Neutrophil (primary cell): ENCODE measurements around the gene NUDT14.

Experiments
- H3K27ac ChIP-seq: fragments of 200-600 bp; sonication (generic); 2 replicates; pipeline ENCODE4 v1.5.1; 2016; ENCODE audit warnings: mild to moderate bottlenecking, moderate library complexity
- H3K27me3 ChIP-seq: fragments of 200-600 bp; sonication (generic); 2 replicates; pipeline ENCODE4 v1.6.0; 2016; ENCODE audit warnings: mild to moderate bottlenecking
- H3K36me3 ChIP-seq: fragments of 200-600 bp; sonication (generic); 2 replicates; pipeline ENCODE4 v1.5.1; 2017
- H3K4me1 ChIP-seq, 2 experiments: fragments of 200-600 bp in 1 of 2; sonication (generic) in 1 of 2; 1 replicate in 1 of 2; 2 replicates in 1 of 2; pipeline versions ENCODE4 v1.5.1 to v1.6.1; 2013 to 2016; ENCODE audit warnings: low read depth in 1 of 2, low read length in 1 of 2, mild to moderate bottlenecking in 1 of 2, moderate library complexity in 1 of 2; ENCODE audit not compliant: control insufficient read depth in 1 of 2, insufficient read depth in 1 of 2
- H3K4me3 ChIP-seq, 2 experiments: fragments of 200-600 bp in 1 of 2; sonication (generic) in 1 of 2; 1 replicate in 1 of 2; 2 replicates in 1 of 2; pipeline ENCODE4 v1.5.1; 2013 to 2016; ENCODE audit warnings: low read depth in 1 of 2, low read length in 1 of 2, mild to moderate bottlenecking in 1 of 2, moderate library complexity in 1 of 2
- H3K9me3 ChIP-seq: fragments of 200-600 bp; sonication (generic); 2 replicates; pipeline ENCODE4 v1.5.1; 2016
- CTCF ChIP-seq: fragments of 200-600 bp; sonication (generic); IDR thresholded peaks from 2 replicates; pipeline ENCODE4 v1.5.1; 2016; ENCODE audit warnings: antibody characterized with exemption

The NUDT14 gene

GRCh38 chr14:105159344-105159743, 21.8 kb downstream of the NUDT14 start:
- Histone ChIP-seq H3K27ac (no peak overlapping the region), H3K4me1 (no peaks in the 10 kb centered on the region), H3K4me3 (no peak overlapping the region), H3K27me3 (peaks cover 8% of the 10 kb centered on the region), H3K9me3 (no peaks in the 10 kb centered on the region), H3K36me3 (no peaks in the 10 kb centered on the region)
- no peak for TF ChIP-seq CTCF

GRCh38 chr14:105158794-105159193, 22.3 kb downstream of the NUDT14 start:
- H3K9me3 ChIP-seq, result no peaks in the 10 kb centered on the region
- H3K4me1 ChIP-seq, result no peaks in the 10 kb centered on the region
- no peaks in the 10 kb centered on the region for H3K36me3 ChIP-seq
- TF ChIP-seq CTCF, result no peak
- H3K27ac ChIP-seq, result no peak overlapping the region
- H3K27me3 ChIP-seq, result peaks cover 8% of the 10 kb centered on the region
- H3K4me3 ChIP-seq, result no peak overlapping the region

GRCh38 chr14:105157872-105158271, 23.2 kb downstream of the NUDT14 start:
- TF ChIP-seq CTCF, result no peak
- H3K9me3 ChIP-seq, result no peaks in the 10 kb centered on the region
- H3K36me3 ChIP-seq, result no peaks in the 10 kb centered on the region

GRCh38 chr14:105156414-105157375, 24.4 kb downstream of the NUDT14 start:
- Histone ChIP-seq H3K27ac (no peak overlapping the region), H3K36me3 (no peaks in the 10 kb centered on the region), H3K4me3 (no peak overlapping the region), H3K27me3 (peaks cover 8% of the 10 kb centered on the region), H3K9me3 (no peaks in the 10 kb centered on the region), H3K4me1 (no peaks in the 10 kb centered on the region)
- no peak for TF ChIP-seq CTCF

More at GRCh38 chr14:105157872-105158271, 23.2 kb downstream of the NUDT14 start:
- H3K27ac ChIP-seq, result no peak overlapping the region
- H3K27me3 ChIP-seq, result peaks cover 8% of the 10 kb centered on the region
- H3K4me1 ChIP-seq, result no peaks in the 10 kb centered on the region
- no peak overlapping the region for H3K4me3 ChIP-seq

- peaks cover 2% of the 10 kb centered on the region for H3K27me3 ChIP-seq
- H3K4me1 ChIP-seq, result no peaks in the 10 kb centered on the region
- no peaks in the 10 kb centered on the region for H3K9me3 ChIP-seq
- H3K4me3 ChIP-seq, result no peak overlapping the region
- no peak for TF ChIP-seq CTCF
- no peaks in the 10 kb centered on the region for H3K36me3 ChIP-seq
- no peak overlapping the region for H3K27ac ChIP-seq
Observed at GRCh38 chr14:105155681-105156413, 25.3 kb downstream of the NUDT14 start.
